ENCODE results near the gene SOBP.

Gene SOBP

GRCh38 chr6:107611094-107611810 lies 121.3 kb downstream of the SOBP start:
- H3K36me3 ChIP-seq (ENCODE audit: control insufficient read depth, insufficient read depth, low read length): no peaks in the 10 kb centered on the region
- 52 to 53% methylated on average over 11 of the region's 11 CpGs for WGBS, 2 experiments
- H3K27ac ChIP-seq (ENCODE audit: insufficient read depth, low read depth, low read length, poor library complexity, severe bottlenecking): peak overlapping the region; percentile 79
- peaks cover 62% of the 10 kb centered on the region for H3K4me1 ChIP-seq (ENCODE audit: control insufficient read depth, insufficient read depth, low read length)
- no peaks in the 10 kb centered on the region for H3K27me3 ChIP-seq (ENCODE audit: control insufficient read depth, insufficient read depth, low read length, poor library complexity, severe bottlenecking)
- H3K9me3 ChIP-seq (ENCODE audit: control insufficient read depth, low read length): no peaks in the 10 kb centered on the region
- H3K4me3 ChIP-seq (ENCODE audit: insufficient read depth, low read depth, low read length): no peak overlapping the region

GRCh38 chr6:107612762-107613415 lies 123.0 kb downstream of the SOBP start:
- H3K4me1 ChIP-seq (ENCODE audit: control insufficient read depth, insufficient read depth, low read length): peaks cover 66% of the 10 kb centered on the region
- H3K27ac ChIP-seq (ENCODE audit: insufficient read depth, low read depth, low read length, poor library complexity, severe bottlenecking): no peak overlapping the region
- 92 to 96% methylated on average over 2 to 3 of the region's 3 CpGs for WGBS, 2 experiments

GRCh38 chr6:107613651-107614379 lies 123.9 kb downstream of the SOBP start:
- 90 to 94% methylated on average over 4 of the region's 4 CpGs for WGBS, 2 experiments
- peaks cover 68% of the 10 kb centered on the region for H3K4me1 ChIP-seq (ENCODE audit: control insufficient read depth, insufficient read depth, low read length)

More at GRCh38 chr6:107612762-107613415, 123.0 kb downstream of the SOBP start:
- Histone ChIP-seq H3K36me3 (ENCODE audit: control insufficient read depth, insufficient read depth, low read length) (no peaks in the 10 kb centered on the region), H3K27me3 (ENCODE audit: control insufficient read depth, insufficient read depth, low read length, poor library complexity, severe bottlenecking) (no peaks in the 10 kb centered on the region), H3K4me3 (ENCODE audit: insufficient read depth, low read depth, low read length) (no peak overlapping the region), H3K9me3 (ENCODE audit: control insufficient read depth, low read length) (no peaks in the 10 kb centered on the region)

GRCh38 chr6:107614828-107615227 lies 124.9 kb downstream of the SOBP start:
- Histone ChIP-seq H3K36me3 (ENCODE audit: control insufficient read depth, insufficient read depth, low read length) (no peaks in the 10 kb centered on the region), H3K27me3 (ENCODE audit: control insufficient read depth, insufficient read depth, low read length, poor library complexity, severe bottlenecking) (no peaks in the 10 kb centered on the region), H3K9me3 (ENCODE audit: control insufficient read depth, low read length) (no peaks in the 10 kb centered on the region), H3K27ac (ENCODE audit: insufficient read depth, low read depth, low read length, poor library complexity, severe bottlenecking) (no peak overlapping the region), H3K4me1 (ENCODE audit: control insufficient read depth, insufficient read depth, low read length) (peaks cover 60% of the 10 kb centered on the region), H3K4me3 (ENCODE audit: insufficient read depth, low read depth, low read length) (no peak overlapping the region)
- WGBS, 2 experiments: 91 to 94% methylated on average over 5 of the region's 5 CpGs

More at GRCh38 chr6:107613651-107614379, 123.9 kb downstream of the SOBP start:
- Histone ChIP-seq H3K4me3 (ENCODE audit: insufficient read depth, low read depth, low read length) (no peak overlapping the region), H3K9me3 (ENCODE audit: control insufficient read depth, low read length) (no peaks in the 10 kb centered on the region), H3K27me3 (ENCODE audit: control insufficient read depth, insufficient read depth, low read length, poor library complexity, severe bottlenecking) (no peaks in the 10 kb centered on the region), H3K27ac (ENCODE audit: insufficient read depth, low read depth, low read length, poor library complexity, severe bottlenecking) (no peak overlapping the region), H3K36me3 (ENCODE audit: control insufficient read depth, insufficient read depth, low read length) (no peaks in the 10 kb centered on the region)

- WGBS, 2 experiments: 35 to 36% methylated on average over 9 of the region's 9 CpGs
- H3K9me3 ChIP-seq (ENCODE audit: control insufficient read depth, low read length): no peaks in the 10 kb centered on the region
- H3K36me3 ChIP-seq (ENCODE audit: control insufficient read depth, insufficient read depth, low read length): no peaks in the 10 kb centered on the region
- no peaks in the 10 kb centered on the region for H3K27me3 ChIP-seq (ENCODE audit: control insufficient read depth, insufficient read depth, low read length, poor library complexity, severe bottlenecking)
- H3K27ac ChIP-seq (ENCODE audit: insufficient read depth, low read depth, low read length, poor library complexity, severe bottlenecking): peak overlapping the region; percentile 55
- H3K4me1 ChIP-seq (ENCODE audit: control insufficient read depth, insufficient read depth, low read length): peaks cover 42% of the 10 kb centered on the region
- no peak overlapping the region for H3K4me3 ChIP-seq (ENCODE audit: insufficient read depth, low read depth, low read length)
Observed at GRCh38 chr6:107616775-107617174, 126.9 kb downstream of the SOBP start.

- H3K4me3 ChIP-seq (ENCODE audit: insufficient read depth, low read depth, low read length): no peak overlapping the region
- H3K9me3 ChIP-seq (ENCODE audit: control insufficient read depth, low read length): no peaks in the 10 kb centered on the region
- H3K36me3 ChIP-seq (ENCODE audit: control insufficient read depth, insufficient read depth, low read length): no peaks in the 10 kb centered on the region
- 84 to 93% methylated on average over 4 to 6 of the region's 6 CpGs for WGBS, 2 experiments
- no peak overlapping the region for H3K27ac ChIP-seq (ENCODE audit: insufficient read depth, low read depth, low read length, poor library complexity, severe bottlenecking)
- H3K27me3 ChIP-seq (ENCODE audit: control insufficient read depth, insufficient read depth, low read length, poor library complexity, severe bottlenecking): no peaks in the 10 kb centered on the region
- peaks cover 35% of the 10 kb centered on the region for H3K4me1 ChIP-seq (ENCODE audit: control insufficient read depth, insufficient read depth, low read length)
Observed at GRCh38 chr6:107617341-107617932, 127.5 kb downstream of the SOBP start.

GRCh38 chr6:107618672-107619071 lies 128.8 kb downstream of the SOBP start:
- WGBS, 2 experiments: 83% methylated on average over 9 of the region's 9 CpGs
- H3K4me1 ChIP-seq (ENCODE audit: control insufficient read depth, insufficient read depth, low read length): peaks cover 32% of the 10 kb centered on the region

GRCh38 chr6:107620732-107621131 lies 130.8 kb downstream of the SOBP start:
- no peak overlapping the region for H3K27ac ChIP-seq (ENCODE audit: insufficient read depth, low read depth, low read length, poor library complexity, severe bottlenecking)
- H3K4me3 ChIP-seq (ENCODE audit: insufficient read depth, low read depth, low read length): no peak overlapping the region
- H3K36me3 ChIP-seq (ENCODE audit: control insufficient read depth, insufficient read depth, low read length): no peaks in the 10 kb centered on the region
- no peaks in the 10 kb centered on the region for H3K27me3 ChIP-seq (ENCODE audit: control insufficient read depth, insufficient read depth, low read length, poor library complexity, severe bottlenecking)
- peaks cover 21% of the 10 kb centered on the region for H3K4me1 ChIP-seq (ENCODE audit: control insufficient read depth, insufficient read depth, low read length)
- no peaks in the 10 kb centered on the region for H3K9me3 ChIP-seq (ENCODE audit: control insufficient read depth, low read length)
- 88 to 93% methylated on average over 2 of the region's 2 CpGs for WGBS, 2 experiments

More at GRCh38 chr6:107618672-107619071, 128.8 kb downstream of the SOBP start:
- H3K27ac ChIP-seq (ENCODE audit: insufficient read depth, low read depth, low read length, poor library complexity, severe bottlenecking): no peak overlapping the region
- no peak overlapping the region for H3K4me3 ChIP-seq (ENCODE audit: insufficient read depth, low read depth, low read length)
- no peaks in the 10 kb centered on the region for H3K27me3 ChIP-seq (ENCODE audit: control insufficient read depth, insufficient read depth, low read length, poor library complexity, severe bottlenecking)
- H3K9me3 ChIP-seq (ENCODE audit: control insufficient read depth, low read length): no peaks in the 10 kb centered on the region
- H3K36me3 ChIP-seq (ENCODE audit: control insufficient read depth, insufficient read depth, low read length): no peaks in the 10 kb centered on the region

GRCh38 chr6:107621229-107621937 lies 131.5 kb downstream of the SOBP start:
- Histone ChIP-seq H3K9me3 (ENCODE audit: control insufficient read depth, low read length) (no peaks in the 10 kb centered on the region), H3K27ac (ENCODE audit: insufficient read depth, low read depth, low read length, poor library complexity, severe bottlenecking) (no peak overlapping the region), H3K4me3 (ENCODE audit: insufficient read depth, low read depth, low read length) (no peak overlapping the region), H3K4me1 (ENCODE audit: control insufficient read depth, insufficient read depth, low read length) (peaks cover 16% of the 10 kb centered on the region), H3K36me3 (ENCODE audit: control insufficient read depth, insufficient read depth, low read length) (no peaks in the 10 kb centered on the region), H3K27me3 (ENCODE audit: control insufficient read depth, insufficient read depth, low read length, poor library complexity, severe bottlenecking) (no peaks in the 10 kb centered on the region)
- 88 to 89% methylated on average over 6 of the region's 6 CpGs for WGBS, 2 experiments
